ENCODE data around the gene C2CD2.

GRCh38 chr21:41873426-41873825 lies 80.4 kb downstream of the C2CD2 start:
- TF ChIP-seq CTCF (IDR thresholded peaks at IDR 0.05) (no peak), POLR2AphosphoS5 (IDR thresholded peaks at IDR 0.05) (no peak), EP300 (IDR thresholded peaks at IDR 0.05; ENCODE audit: low read depth) (no peak), POLR2A (IDR thresholded peaks at IDR 0.05) (no peak)

All from transverse colon (tissue), 4 donors.